GM12864 (cell line): ENCODE results near the gene UCN.

ENCODE experiments used
- DNase-seq: peaks from one replicate; pipeline ENCODE4 v3.0.0-alpha.2; 2011; ENCODE audit warnings: low read depth
- H3K4me3 ChIP-seq: 2 replicates; pipeline ENCODE4 v1.5.1; 2011; ENCODE audit warnings: mild to moderate bottlenecking, low read depth, low read length, control low read depth
- CTCF ChIP-seq: IDR thresholded peaks from 2 replicates; pipeline ENCODE4 v1.5.1; 2011; ENCODE audit warnings: low read depth, mild to moderate bottlenecking, moderate library complexity, low read length, control low read depth, inconsistent platforms; ENCODE audit errors: missing control alignments

Gene UCN

DNA sequence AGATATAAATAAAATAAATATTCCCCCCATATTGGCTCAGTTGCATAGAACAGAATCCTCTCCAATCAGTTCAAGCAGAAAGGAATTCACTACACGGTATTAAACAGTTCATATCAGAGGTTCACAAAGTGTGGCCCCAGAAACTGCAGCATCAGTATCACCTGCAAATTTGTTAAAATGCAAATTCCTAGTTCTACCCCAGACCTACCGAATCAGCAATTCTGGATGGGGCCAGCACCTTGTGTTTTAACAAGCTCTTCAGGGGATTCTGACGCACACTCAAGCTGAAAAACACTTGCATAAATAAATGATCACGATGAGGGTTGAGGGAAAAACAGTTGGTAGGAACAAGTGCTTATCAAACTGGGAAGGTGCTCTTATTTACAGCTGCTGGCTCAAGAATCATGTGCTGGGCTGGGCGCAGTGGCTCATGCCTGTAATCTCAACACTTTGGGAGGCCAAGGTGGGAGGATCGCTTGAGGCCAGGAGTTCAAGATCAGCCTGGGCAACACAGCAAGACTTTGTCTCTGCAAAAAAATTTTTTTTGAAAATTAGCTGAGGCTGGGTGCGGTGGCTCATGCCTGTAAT is 42.0 kb upstream of the UCN start:
- no peak for DNase-seq
- H3K4me3 ChIP-seq: no peak overlapping the region
- no peak for TF ChIP-seq CTCF

DNA sequence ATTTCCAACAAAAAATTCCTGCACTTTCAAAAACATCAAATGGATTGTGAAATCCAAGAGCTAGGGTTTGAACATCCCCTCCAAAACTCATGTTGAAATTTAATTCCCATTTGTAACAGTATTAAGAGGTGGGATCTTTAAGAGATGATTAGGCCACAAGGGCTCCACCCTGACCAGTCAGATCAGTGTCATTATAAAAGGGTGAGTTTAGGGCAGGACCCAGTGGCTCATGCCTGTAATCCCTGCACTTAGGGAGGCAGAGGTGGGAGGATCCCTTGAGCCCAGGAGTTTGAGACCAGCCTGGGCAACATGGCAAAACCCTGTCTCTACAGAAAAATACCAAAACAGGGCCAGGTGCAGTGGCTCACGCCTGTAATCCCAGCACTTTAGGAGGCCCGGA is 39.4 kb upstream of the UCN start:
- DNase-seq: no peak
- no peak for TF ChIP-seq CTCF
- H3K4me3 ChIP-seq: no peak overlapping the region

- no peak for DNase-seq
- H3K4me3 ChIP-seq: no peak overlapping the region
- no peak for TF ChIP-seq CTCF
Measured at GRCh38 chr2:27336173-27336572, 27.9 kb upstream of the UCN start.

- no peak for DNase-seq
- no peak overlapping the region for H3K4me3 ChIP-seq
- TF ChIP-seq CTCF: no peak
Measured at GRCh38 chr2:27335311-27335710, 27.1 kb upstream of the UCN start.

DNA sequence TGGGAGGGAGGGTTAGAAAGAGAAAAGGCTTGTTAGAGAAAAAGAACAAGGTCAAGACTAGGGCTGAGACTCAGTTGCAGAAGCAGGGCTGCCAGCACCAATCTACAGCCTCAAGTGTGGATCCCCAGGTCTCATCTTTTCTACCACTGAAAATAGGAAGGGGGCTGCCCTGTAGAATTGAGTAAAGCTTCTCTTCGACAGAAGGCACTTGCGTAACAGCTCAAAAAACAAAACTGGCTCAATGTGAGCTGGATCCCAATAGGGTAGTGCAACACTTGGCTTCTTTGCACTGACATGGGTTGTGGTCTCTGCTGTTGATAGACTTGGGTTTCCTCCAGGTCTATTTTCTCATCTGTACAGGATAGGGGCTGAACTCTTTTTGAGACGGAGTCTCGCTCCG is 16.5 kb upstream of the UCN start:
- DNase-seq: no peak
- H3K4me3 ChIP-seq: no peak overlapping the region
- no peak for TF ChIP-seq CTCF

- no peak for TF ChIP-seq CTCF
Measured at GRCh38 chr2:27323596-27324285, 15.5 kb upstream of the UCN start.

More at GRCh38 chr2:27323596-27324285, 15.5 kb upstream of the UCN start:
- peak overlapping the region; percentile 93 for H3K4me3 ChIP-seq
- DNase-seq: no peak
